ENCODE data around the gene MAD2L1BP.
A peak's percentile ranks its signal among the peaks of the same experiment; 100 is the strongest.

MAD2L1BP gene

GRCh38 chr6:43683708-43684455 is 48.2 kb downstream of the MAD2L1BP start:
- peak; percentile 15 for DNase-seq (ENCODE audit: low spot score)

GRCh38 chr6:43687079-43687436 is 51.4 kb downstream of the MAD2L1BP start:
- no peak for DNase-seq (ENCODE audit: low spot score)

GRCh38 chr6:43687437-43688347 is 52.1 kb downstream of the MAD2L1BP start, which contains the start of gene MRPS18A:
Gene MRPS18A, minus strand, starts transcription at chr6:43687791. Its CDS starts 12 bp downstream, at chr6:43687779.
- DNase-seq (ENCODE audit: low spot score), result peak; percentile 75

- no peak for DNase-seq (ENCODE audit: low spot score)
Measured at GRCh38 chr6:43689421-43689820, 53.8 kb downstream of the MAD2L1BP start.
